Subcutaneous abdominal adipose tissue (tissue), 5 donors: ENCODE data around the gene GNG7.

Experiments
- H3K27ac ChIP-seq: one replicate; pipeline ENCODE4 v1.7.0; 2013; ENCODE audit warnings: low read depth, mild to moderate bottlenecking, inconsistent platforms, low read length, moderate library complexity
- H3K27me3 ChIP-seq, 5 donors: one replicate each; pipeline ENCODE4 v1.7.0; 2013; ENCODE audit warnings: low read length in 5 of 5, inconsistent platforms in 1 of 5; ENCODE audit not compliant: control insufficient read depth in 5 of 5, insufficient read depth in 4 of 5
- H3K36me3 ChIP-seq, 5 donors: one replicate each; pipeline ENCODE4 v1.7.0; 2013; ENCODE audit warnings: low read length in 5 of 5; ENCODE audit not compliant: control insufficient read depth in 5 of 5, insufficient read depth in 5 of 5
- H3K4me1 ChIP-seq, 5 donors: one replicate each; pipeline ENCODE4 v1.7.0; 2013; ENCODE audit warnings: low read length in 5 of 5, mild to moderate bottlenecking in 3 of 5, moderate library complexity in 1 of 5; ENCODE audit not compliant: control insufficient read depth in 5 of 5, insufficient read depth in 5 of 5
- H3K4me3 ChIP-seq, 5 donors: one replicate each; pipeline ENCODE4 v1.7.0; 2013; ENCODE audit warnings: low read length in 5 of 5, low read depth in 1 of 5
- H3K9ac ChIP-seq, 5 donors: one replicate each; pipeline ENCODE4 v1.7.0; 2013; ENCODE audit warnings: low read length in 5 of 5, mild to moderate bottlenecking in 4 of 5, moderate library complexity in 3 of 5
- H3K9me3 ChIP-seq, 5 donors: one replicate each; pipeline ENCODE4 v1.7.0; 2013; ENCODE audit warnings: low read length in 5 of 5; ENCODE audit not compliant: control insufficient read depth in 5 of 5
- donor health status: healthy.
- donor health status: healthy.
- donor health status: healthy.
- donor health status: healthy.
- donor health status: healthy.

GNG7 gene

GRCh38 chr19:2702170-2703076 lies at the start of gene GNG7:
TSS of gene GNG7 (minus strand) at chr19:2702694. CDS start at chr19:2520688, 182,006 bp downstream.
- Histone ChIP-seq H3K4me1 (peaks cover 0 to 11% (median 10%) of the 10 kb centered on the region in 5 donors), H3K27ac (no peak within 1 kb of the TSS), H3K9ac (peak within 1 kb of the TSS in 3 of 5 donors; percentile 30 to 71 (median 35)), H3K27me3 (no peaks in the 10 kb centered on the region), H3K4me3 (peak within 1 kb of the TSS; percentile 43 to 67 (median 60)), H3K36me3 (no peaks in the 10 kb centered on the region), H3K9me3 (no peaks in the 10 kb centered on the region)

GRCh38 chr19:2751438-2751830 lies 48.9 kb upstream of the GNG7 start:
- H3K4me1 ChIP-seq = peaks cover 0 to 3% (median 2%) of the 10 kb centered on the region in 5 donors
- H3K9me3 ChIP-seq = no peaks in the 10 kb centered on the region
- peaks cover 0 to 29% (median 21%) of the 10 kb centered on the region in 5 donors for H3K36me3 ChIP-seq
- H3K4me3 ChIP-seq = no peak overlapping the region
- no peak overlapping the region for H3K27ac ChIP-seq
- H3K27me3 ChIP-seq = peaks cover 0 to 3% (median 0%) of the 10 kb centered on the region in 5 donors
- H3K9ac ChIP-seq = no peak overlapping the region

GRCh38 chr19:2750808-2751437 lies 48.4 kb upstream of the GNG7 start:
- peaks cover 0 to 25% (median 19%) of the 10 kb centered on the region in 5 donors for H3K36me3 ChIP-seq
- H3K27ac ChIP-seq = no peak overlapping the region
- H3K4me3 ChIP-seq = no peak overlapping the region
- peaks cover 0 to 3% (median 2%) of the 10 kb centered on the region in 5 donors for H3K4me1 ChIP-seq
- H3K9me3 ChIP-seq = no peaks in the 10 kb centered on the region
- H3K9ac ChIP-seq = no peak overlapping the region
- H3K27me3 ChIP-seq = peaks cover 0 to 3% (median 0%) of the 10 kb centered on the region in 5 donors

GRCh38 chr19:2747349-2747748 lies 44.9 kb upstream of the GNG7 start:
- Histone ChIP-seq H3K4me1 (peaks cover 0 to 3% (median 2%) of the 10 kb centered on the region in 5 donors), H3K9ac (no peak overlapping the region), H3K4me3 (no peak overlapping the region), H3K27ac (no peak overlapping the region), H3K27me3 (peaks cover 0 to 3% (median 0%) of the 10 kb centered on the region in 5 donors), H3K9me3 (no peaks in the 10 kb centered on the region), H3K36me3 (no peaks in the 10 kb centered on the region)

- peaks cover 0 to 6% (median 3%) of the 10 kb centered on the region in 5 donors for H3K27me3 ChIP-seq
- H3K4me3 ChIP-seq = no peak overlapping the region
- H3K9ac ChIP-seq = no peak overlapping the region
- no peak overlapping the region for H3K27ac ChIP-seq
- H3K4me1 ChIP-seq = peaks cover 2 to 10% (median 7%) of the 10 kb centered on the region in 5 donors
- no peaks in the 10 kb centered on the region for H3K36me3 ChIP-seq
- no peaks in the 10 kb centered on the region for H3K9me3 ChIP-seq
Measured at GRCh38 chr19:2744113-2744512, 41.6 kb upstream of the GNG7 start.

GRCh38 chr19:2743099-2743498 lies 40.6 kb upstream of the GNG7 start:
- H3K27ac ChIP-seq = no peak overlapping the region
- no peak overlapping the region for H3K4me3 ChIP-seq
- peaks cover 3 to 16% (median 13%) of the 10 kb centered on the region in 5 donors for H3K4me1 ChIP-seq
- H3K36me3 ChIP-seq = no peaks in the 10 kb centered on the region
- H3K9me3 ChIP-seq = no peaks in the 10 kb centered on the region
- no peak overlapping the region for H3K9ac ChIP-seq
- H3K27me3 ChIP-seq = peaks cover 0 to 3% (median 3%) of the 10 kb centered on the region in 5 donors

- peak overlapping the region in 2 of 5 donors; percentile 22 to 91 for H3K4me3 ChIP-seq
- H3K9ac ChIP-seq = no peak overlapping the region
- peaks cover 0 to 5% (median 0%) of the 10 kb centered on the region in 5 donors for H3K9me3 ChIP-seq
- H3K36me3 ChIP-seq = peaks cover 0 to 18% (median 17%) of the 10 kb centered on the region in 5 donors
- no peak overlapping the region for H3K27ac ChIP-seq
- H3K4me1 ChIP-seq = peaks cover 3 to 17% (median 13%) of the 10 kb centered on the region in 5 donors
- peaks cover 0 to 3% (median 3%) of the 10 kb centered on the region in 5 donors for H3K27me3 ChIP-seq
Measured at GRCh38 chr19:2740314-2740656, 37.8 kb upstream of the GNG7 start.

- Histone ChIP-seq H3K27ac (no peak within 1 kb of the TSS), H3K36me3 (peaks cover 0 to 23% (median 22%) of the 10 kb centered on the region in 5 donors), H3K4me1 (peaks cover 3 to 18% (median 14%) of the 10 kb centered on the region in 5 donors), H3K27me3 (peaks cover 0 to 3% (median 3%) of the 10 kb centered on the region in 5 donors), H3K9ac (peak within 1 kb of the TSS; percentile 48 to 90 (median 85)), H3K4me3 (peak within 1 kb of the TSS; percentile 74 to 98 (median 91)), H3K9me3 (peaks cover 0 to 5% (median 0%) of the 10 kb centered on the region in 5 donors)
Measured at GRCh38 chr19:2739602-2740313, 37.3 kb upstream of the GNG7 start, which contains the start of gene SLC39A3. TSS of gene SLC39A3 (minus strand) at chr19:2740017. CDS start at chr19:2737257, 2,760 bp downstream.

- H3K27me3 ChIP-seq = peaks cover 0 to 3% (median 3%) of the 10 kb centered on the region in 5 donors
- H3K4me3 ChIP-seq = no peak overlapping the region
- peaks cover 0 to 47% (median 31%) of the 10 kb centered on the region in 5 donors for H3K36me3 ChIP-seq
- H3K27ac ChIP-seq = no peak overlapping the region
- peaks cover 6 to 28% (median 23%) of the 10 kb centered on the region in 5 donors for H3K4me1 ChIP-seq
- peaks cover 0 to 5% (median 0%) of the 10 kb centered on the region in 5 donors for H3K9me3 ChIP-seq
- H3K9ac ChIP-seq = no peak overlapping the region
Measured at GRCh38 chr19:2736550-2737190, 34.2 kb upstream of the GNG7 start.
